SU-DHL-6 (cell line): ENCODE measurements around the gene NPTXR.

Experiments
- H2AFZ ChIP-seq: fragments of 200-600 bp; sonication (generic); 2 replicates; pipeline ENCODE4 v1.6.1; 2014; ENCODE audit warnings: low read depth, mild to moderate bottlenecking, moderate library complexity, mixed read lengths, antibody characterized with exemption, low read length; ENCODE audit not compliant: severe bottlenecking
- H3F3A ChIP-seq: fragments of 200-600 bp; shearing (Covaris generic); 2 replicates; pipeline ENCODE4 v1.6.0; 2016; ENCODE audit warnings: antibody characterized with exemption, mild to moderate bottlenecking; ENCODE audit not compliant: insufficient read depth
- H3K27ac ChIP-seq: fragments of 200-600 bp; sonication (generic); 2 replicates; pipeline ENCODE4 v1.5.1; 2016; ENCODE audit warnings: low read depth, mild to moderate bottlenecking, low read length, moderate library complexity, mixed read lengths
- H3K27me3 ChIP-seq: fragments of 200-600 bp; sonication (generic), shearing (Covaris generic); 2 replicates; pipeline ENCODE4 v1.6.0; 2014; ENCODE audit warnings: mild to moderate bottlenecking, low read length
- H3K36me3 ChIP-seq: fragments of 200-600 bp; sonication (generic); 2 replicates; pipeline ENCODE4 v1.6.1; 2014; ENCODE audit warnings: mild to moderate bottlenecking, low read length, mixed read lengths
- H3K4me2 ChIP-seq: fragments of 300-600, 200-600 bp; shearing (Covaris generic), sonication (generic); 2 replicates; pipeline ENCODE4 v1.6.0; 2014; ENCODE audit warnings: low read length, low read depth, mild to moderate bottlenecking; ENCODE audit not compliant: poor library complexity, severe bottlenecking
- H3K4me3 ChIP-seq: fragments of 200-600 bp; sonication (generic); 2 replicates; pipeline ENCODE4 v1.5.1; 2014; ENCODE audit warnings: antibody characterized with exemption, low read length, mild to moderate bottlenecking, mixed read lengths; ENCODE audit not compliant: insufficient read depth, poor library complexity, severe bottlenecking
- H3K79me2 ChIP-seq: fragments of 200-600 bp; sonication (generic); 2 replicates; pipeline ENCODE4 v1.6.1; 2014; ENCODE audit warnings: mild to moderate bottlenecking, low read length, moderate library complexity; ENCODE audit not compliant: insufficient read depth
- H3K9ac ChIP-seq: fragments of 200-600 bp; sonication (generic); 2 replicates; pipeline ENCODE4 v1.7.0; 2014; ENCODE audit warnings: mild to moderate bottlenecking, low read length
- H3K9me2 ChIP-seq: fragments of 200-600 bp; sonication (generic); replicated peaks from 2 replicates; pipeline ENCODE4 v1.6.1; 2014; ENCODE audit warnings: low read length; ENCODE audit not compliant: insufficient read depth
- H3K9me3 ChIP-seq: fragments of 200-600 bp; sonication (generic); 2 replicates; pipeline ENCODE4 v1.6.1; 2014; ENCODE audit warnings: low read length, mixed read lengths; ENCODE audit not compliant: insufficient read depth
- H4K20me1 ChIP-seq: fragments of 200-600 bp; sonication (generic); 2 replicates; pipeline ENCODE4 v1.6.1; 2014; ENCODE audit warnings: low read depth, mild to moderate bottlenecking, antibody characterized with exemption, low read length, moderate library complexity, mixed read lengths
- EZH2phosphoT487 ChIP-seq: fragments of 200-600 bp; sonication (generic), shearing (Covaris generic); conservative IDR thresholded peaks from 2 replicates; pipeline ENCODE4 v1.6.1; 2018; ENCODE audit warnings: mild to moderate bottlenecking, antibody characterized with exemption, low read length, moderate library complexity, mixed read lengths
- TF ChIP-seq, protein P1 (sequence below): fragments of 200-600 bp; sonication (generic); IDR thresholded peaks from one replicate; pipeline ENCODE4 v1.5.1; 2017; ENCODE audit warnings: antibody characterized with exemption, mild to moderate bottlenecking, low read length, moderate library complexity; ENCODE audit not compliant: insufficient read depth, poor library complexity, severe bottlenecking

Gene NPTXR

DNA sequence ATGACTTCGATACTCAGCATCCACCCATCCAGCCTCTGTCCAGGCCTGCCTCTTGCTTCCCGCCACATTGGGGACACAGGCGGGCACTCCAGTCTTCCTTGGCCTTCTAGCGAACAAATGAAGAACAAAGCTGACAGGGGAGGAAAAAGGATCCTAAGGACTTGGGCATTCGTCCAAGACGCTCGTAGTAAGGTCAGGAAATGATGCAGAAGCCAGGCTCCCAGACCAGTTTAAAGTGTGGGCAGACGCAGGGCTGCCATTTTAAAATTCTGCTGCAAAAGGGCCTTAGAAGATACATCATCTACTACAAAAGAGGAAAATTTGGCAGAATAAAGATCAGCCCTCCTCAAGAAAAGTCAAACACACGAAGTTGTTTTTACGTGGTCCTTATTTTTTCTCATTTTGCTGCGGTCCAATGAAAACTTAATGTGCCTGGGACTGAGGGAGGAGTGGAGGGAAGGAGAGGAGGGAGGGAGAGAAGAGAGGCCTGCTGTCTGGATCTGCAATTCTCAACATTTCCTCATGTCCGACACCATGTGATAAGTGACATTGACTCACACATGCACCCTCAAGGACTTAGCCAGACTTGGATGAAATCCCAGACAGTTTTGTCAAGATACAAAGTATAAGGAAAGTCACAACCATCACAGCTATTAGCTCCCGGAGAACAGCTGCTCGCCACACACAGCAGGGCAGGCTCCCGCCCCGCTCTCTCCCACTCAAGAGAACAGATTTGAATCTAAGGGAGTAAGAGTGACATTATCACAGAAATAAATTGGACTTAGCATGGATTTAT, 55.6 kb downstream of the NPTXR start:
- H3K9me2 ChIP-seq = no peaks in the 10 kb centered on the region
- H3K79me2 ChIP-seq = no peaks in the 10 kb centered on the region
- H3K4me2 ChIP-seq = no peak overlapping the region
- H2AFZ ChIP-seq = no peak overlapping the region
- TF ChIP-seq, protein P1, sequence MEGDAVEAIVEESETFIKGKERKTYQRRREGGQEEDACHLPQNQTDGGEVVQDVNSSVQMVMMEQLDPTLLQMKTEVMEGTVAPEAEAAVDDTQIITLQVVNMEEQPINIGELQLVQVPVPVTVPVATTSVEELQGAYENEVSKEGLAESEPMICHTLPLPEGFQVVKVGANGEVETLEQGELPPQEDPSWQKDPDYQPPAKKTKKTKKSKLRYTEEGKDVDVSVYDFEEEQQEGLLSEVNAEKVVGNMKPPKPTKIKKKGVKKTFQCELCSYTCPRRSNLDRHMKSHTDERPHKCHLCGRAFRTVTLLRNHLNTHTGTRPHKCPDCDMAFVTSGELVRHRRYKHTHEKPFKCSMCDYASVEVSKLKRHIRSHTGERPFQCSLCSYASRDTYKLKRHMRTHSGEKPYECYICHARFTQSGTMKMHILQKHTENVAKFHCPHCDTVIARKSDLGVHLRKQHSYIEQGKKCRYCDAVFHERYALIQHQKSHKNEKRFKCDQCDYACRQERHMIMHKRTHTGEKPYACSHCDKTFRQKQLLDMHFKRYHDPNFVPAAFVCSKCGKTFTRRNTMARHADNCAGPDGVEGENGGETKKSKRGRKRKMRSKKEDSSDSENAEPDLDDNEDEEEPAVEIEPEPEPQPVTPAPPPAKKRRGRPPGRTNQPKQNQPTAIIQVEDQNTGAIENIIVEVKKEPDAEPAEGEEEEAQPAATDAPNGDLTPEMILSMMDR = no peak
- TF ChIP-seq EZH2phosphoT487 = no peak
- H3K36me3 ChIP-seq = no peaks in the 10 kb centered on the region
- no peaks in the 10 kb centered on the region for H4K20me1 ChIP-seq
- H3K9me3 ChIP-seq = no peaks in the 10 kb centered on the region
- no peak overlapping the region for H3K4me3 ChIP-seq
- no peak overlapping the region for H3K27ac ChIP-seq
- no peak overlapping the region for H3K9ac ChIP-seq
- H3F3A ChIP-seq = 0 out of 2 replicates have a peak, but pooled peaks cover 3% of the 10 kb centered on the region
- no peaks in the 10 kb centered on the region for H3K27me3 ChIP-seq

DNA sequence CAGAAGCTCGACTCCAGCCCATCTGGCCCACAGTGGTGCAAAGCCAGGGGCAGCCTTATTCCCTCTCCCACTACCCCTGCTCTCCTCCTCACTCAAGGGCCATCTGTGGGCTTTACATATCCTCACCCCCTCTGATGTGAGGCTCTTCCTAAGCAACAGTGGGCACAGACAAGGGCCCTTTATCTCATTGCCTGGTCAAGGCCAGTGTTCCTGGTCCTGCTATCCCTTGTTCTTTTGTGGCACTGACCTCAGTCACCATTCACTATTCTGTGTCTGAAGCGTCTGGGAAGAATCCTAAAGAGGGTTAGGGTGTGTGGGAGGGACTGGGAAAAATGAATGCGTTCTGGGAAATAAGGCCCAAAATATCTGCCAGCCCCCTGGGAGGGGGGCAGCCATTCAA, 57.2 kb downstream of the NPTXR start:
- Histone ChIP-seq H3K9me3 (no peaks in the 10 kb centered on the region), H3K9ac (no peak overlapping the region), H3K27me3 (no peaks in the 10 kb centered on the region), H3K36me3 (no peaks in the 10 kb centered on the region), H3K4me3 (no peak overlapping the region), H4K20me1 (no peaks in the 10 kb centered on the region), H3K4me2 (no peak overlapping the region), H3K9me2 (no peaks in the 10 kb centered on the region), H2AFZ (no peak overlapping the region), H3K27ac (no peak overlapping the region), H3F3A (no peaks in the 10 kb centered on the region), H3K79me2 (no peaks in the 10 kb centered on the region)
- TF ChIP-seq, protein P1 = no peak
- TF ChIP-seq EZH2phosphoT487 = no peak

DNA sequence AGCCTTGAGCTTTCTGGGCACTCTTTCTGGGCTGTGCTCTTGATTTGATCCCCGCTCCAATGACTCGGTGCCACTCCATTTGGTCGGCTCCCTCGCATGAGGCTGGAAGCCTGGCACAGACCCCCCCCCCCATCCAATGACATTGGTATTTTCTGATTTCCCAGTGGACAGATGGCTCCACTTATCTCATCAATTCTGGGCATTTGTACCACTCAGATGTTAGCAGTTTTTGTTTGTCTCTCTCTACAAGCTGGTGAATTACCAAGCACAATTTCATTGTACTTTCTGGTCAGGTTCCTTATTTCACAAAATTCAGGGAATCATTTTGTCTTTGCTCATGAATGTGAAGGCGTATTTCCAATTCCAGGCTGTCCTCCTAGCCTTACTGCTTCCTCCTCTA, 59.0 kb downstream of the NPTXR start:
- Histone ChIP-seq H3K4me3 (no peak overlapping the region), H3K79me2 (no peaks in the 10 kb centered on the region), H3K9me3 (no peaks in the 10 kb centered on the region), H4K20me1 (no peaks in the 10 kb centered on the region), H3K9me2 (no peaks in the 10 kb centered on the region), H3K4me2 (no peak overlapping the region), H3K27ac (no peak overlapping the region), H3F3A (no peaks in the 10 kb centered on the region), H3K9ac (no peak overlapping the region), H3K27me3 (no peaks in the 10 kb centered on the region), H2AFZ (no peak overlapping the region), H3K36me3 (no peaks in the 10 kb centered on the region)
- no peak for TF ChIP-seq EZH2phosphoT487
- TF ChIP-seq, protein P1 = no peak
